Kidney (tissue), 14 donors: ENCODE measurements around the gene SLC6A3. TPM values are rescaled to one million over a fixed set of nuclear protein-coding genes. Genes with fewer than 3 reads are reported as not detected.

Experiments
- DNase-seq, 5 donors: peaks; one replicate each; pipeline ENCODE4 v3.0.0-alpha.2; 2013 to 2020
- FAIRE-seq: peaks from 2 replicates; lab custom pipeline; 2012; peaks lifted over from hg19 to GRCh38; lab: Jason Lieb, UNC
- H3K27ac ChIP-seq, 2 donors: one replicate each; pipeline ENCODE4 v1.7.0; 2013; ENCODE audit warnings: low read depth in 2 of 2, low read length in 2 of 2, inconsistent platforms in 1 of 2
- H3K27me3 ChIP-seq: one replicate; pipeline ENCODE4 v1.7.1; 2013; ENCODE audit warnings: low read length, inconsistent platforms; ENCODE audit not compliant: control insufficient read depth, insufficient read depth
- H3K36me3 ChIP-seq, 3 donors: one replicate each; pipeline versions ENCODE4 v1.7.0 to v1.7.1; 2013; ENCODE audit warnings: low read length in 3 of 3, control low read depth in 1 of 3, inconsistent platforms in 1 of 3; ENCODE audit not compliant: insufficient read depth in 3 of 3, control insufficient read depth in 2 of 3
- H3K4me1 ChIP-seq, 3 donors: one replicate each; pipeline versions ENCODE4 v1.7.0 to v1.7.1; 2013; ENCODE audit warnings: low read length in 3 of 3, inconsistent platforms in 1 of 3, low read depth in 1 of 3; ENCODE audit not compliant: control insufficient read depth in 2 of 3, insufficient read depth in 2 of 3
- H3K4me3 ChIP-seq, 3 donors: one replicate each; pipeline versions ENCODE4 v1.7.0 to v1.8.1; 2013; ENCODE audit warnings: low read length in 3 of 3, control low read depth in 1 of 3, inconsistent platforms in 1 of 3
- H3K9ac ChIP-seq, 3 donors: one replicate each; pipeline versions ENCODE4 v1.7.0 to v1.7.1; 2013; ENCODE audit warnings: low read length in 3 of 3, control low read depth in 1 of 3, inconsistent platforms in 1 of 3
- H3K9me3 ChIP-seq, 3 donors: one replicate each; pipeline versions ENCODE4 v1.7.0 to v1.7.1; 2013; ENCODE audit warnings: low read length in 3 of 3, control low read depth in 1 of 3, inconsistent platforms in 1 of 3; ENCODE audit not compliant: control insufficient read depth in 2 of 3, insufficient read depth in 1 of 3
- intact Hi-C: fragments of 100-400 bp; cut with DNase I; formaldehyde crosslinking; loops from one replicate; pipeline ENCODE4 v1.11.1; 2022
- polyA plus RNA-seq: library from polyadenylated mRNA; stranded (reverse); fragments of 350-450 nt; fragmentation: Illumina TruSeq; extraction: RNeasy Lipid Tissue Mini Kit (QIAGEN cat#74804); gene quantifications from one replicate; pipeline ENCODE4 v1.2.3, GENCODE V29; 2014; ENCODE audit warnings: low read depth, low replicate concordance; ENCODE audit not compliant: insufficient read depth
- total RNA-seq: library from RNA; stranded (reverse); fragmentation: NEBNext Ultra II Directional; extraction: Animal tissue kit (Norgen Biotek cat#: 25700); gene quantifications from one replicate; pipeline ENCODE4 v1.2.1, GENCODE V29; 2021
- TF ChIP-seq, protein P1 (sequence below): IDR thresholded peaks from 3 replicates; pipeline ENCODE4 v1.5.1; 2012; ENCODE audit warnings: mild to moderate bottlenecking, moderate library complexity, borderline replicate concordance; ENCODE audit not compliant: insufficient read depth; ENCODE audit errors: extremely low read depth
- donor health status: control.
- donor health status: control.
- donor health status: control.
- donor health status: control.
- donor health status: control.
- donor health status: DM: yes; HTN: yes; CAD: no.
- donor health status: Normal renal cell carcinoma (clear cell type).

Gene SLC6A3
- total and polyA plus RNA-seq, 2 donors from 2014 or later = 0.09 to 0.54 TPM

DNA sequence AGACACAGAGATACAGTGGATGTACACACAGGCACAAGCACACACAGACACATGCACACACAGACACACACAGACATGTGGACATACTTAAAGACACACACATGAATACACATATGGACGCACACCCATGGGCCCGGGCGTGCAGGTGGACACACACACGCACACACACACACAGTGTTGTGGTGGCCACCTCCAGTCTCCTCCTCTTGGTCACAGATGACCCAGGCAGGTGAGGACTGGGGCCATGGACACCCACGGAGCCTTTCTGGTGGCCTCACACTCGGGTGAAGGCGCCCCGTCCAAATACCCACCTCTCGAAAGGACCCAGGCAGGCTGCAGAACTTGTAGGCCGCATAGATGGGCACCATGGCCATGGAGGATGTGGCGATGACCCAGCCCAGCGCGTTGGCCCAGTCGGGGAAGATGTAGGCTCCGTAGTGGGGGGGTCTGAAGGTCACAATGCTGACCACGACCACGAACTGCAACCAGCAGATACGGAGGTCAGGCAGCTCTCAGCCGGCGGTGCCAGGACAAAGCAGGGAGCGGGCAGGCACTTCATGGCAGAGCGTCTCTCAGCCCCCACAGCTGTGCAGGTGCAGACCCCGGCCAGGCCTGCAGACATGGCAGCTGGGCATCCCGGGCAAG lies 42.5 kb downstream of the SLC6A3 start:
- FAIRE-seq (no peak), DNase-seq (peak in 1 of 5 donors; percentile 43)
- Histone ChIP-seq H3K27me3 (no peaks in the 10 kb centered on the region), H3K4me1 (no peaks in the 10 kb centered on the region), H3K9ac (no peak overlapping the region), H3K27ac (no peak overlapping the region), H3K4me3 (no peak overlapping the region), H3K36me3 (no peaks in the 10 kb centered on the region), H3K9me3 (no peaks in the 10 kb centered on the region)
- intact Hi-C loops = no loop called here
- TF ChIP-seq, protein P1, sequence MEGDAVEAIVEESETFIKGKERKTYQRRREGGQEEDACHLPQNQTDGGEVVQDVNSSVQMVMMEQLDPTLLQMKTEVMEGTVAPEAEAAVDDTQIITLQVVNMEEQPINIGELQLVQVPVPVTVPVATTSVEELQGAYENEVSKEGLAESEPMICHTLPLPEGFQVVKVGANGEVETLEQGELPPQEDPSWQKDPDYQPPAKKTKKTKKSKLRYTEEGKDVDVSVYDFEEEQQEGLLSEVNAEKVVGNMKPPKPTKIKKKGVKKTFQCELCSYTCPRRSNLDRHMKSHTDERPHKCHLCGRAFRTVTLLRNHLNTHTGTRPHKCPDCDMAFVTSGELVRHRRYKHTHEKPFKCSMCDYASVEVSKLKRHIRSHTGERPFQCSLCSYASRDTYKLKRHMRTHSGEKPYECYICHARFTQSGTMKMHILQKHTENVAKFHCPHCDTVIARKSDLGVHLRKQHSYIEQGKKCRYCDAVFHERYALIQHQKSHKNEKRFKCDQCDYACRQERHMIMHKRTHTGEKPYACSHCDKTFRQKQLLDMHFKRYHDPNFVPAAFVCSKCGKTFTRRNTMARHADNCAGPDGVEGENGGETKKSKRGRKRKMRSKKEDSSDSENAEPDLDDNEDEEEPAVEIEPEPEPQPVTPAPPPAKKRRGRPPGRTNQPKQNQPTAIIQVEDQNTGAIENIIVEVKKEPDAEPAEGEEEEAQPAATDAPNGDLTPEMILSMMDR = no peak

DNA sequence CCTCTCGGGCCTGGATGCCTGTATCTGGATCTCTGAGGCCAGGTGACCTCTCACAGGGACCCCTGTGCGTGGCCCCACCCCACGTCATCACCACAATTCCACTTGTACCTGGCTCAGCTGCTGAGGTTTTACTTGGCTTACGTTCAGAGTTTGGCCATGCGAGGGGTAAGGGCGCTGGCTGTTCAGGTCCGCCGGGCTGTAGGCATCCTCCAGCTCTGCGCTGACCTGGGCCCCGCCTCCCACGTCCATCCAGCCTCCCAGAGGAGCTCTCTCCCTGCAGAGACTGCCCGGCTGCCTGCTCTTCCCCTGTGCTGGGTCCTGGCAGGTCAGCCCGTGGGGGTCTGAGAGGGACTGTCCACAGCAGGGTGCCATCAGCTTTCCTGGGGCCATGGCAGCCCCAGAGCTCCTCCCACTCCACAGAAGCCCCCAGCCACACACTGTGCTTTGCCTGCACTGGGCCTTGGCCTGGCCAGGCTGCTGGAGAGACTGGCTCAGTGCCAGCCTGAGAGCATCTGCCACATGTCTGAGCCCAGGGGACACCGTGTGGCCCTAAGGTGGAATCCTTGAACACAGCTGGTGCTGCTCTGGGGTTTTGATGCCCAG lies 43.6 kb downstream of the SLC6A3 start:
- H3K9me3 ChIP-seq = no peaks in the 10 kb centered on the region
- intact Hi-C loops = no loop called here
- TF ChIP-seq, protein P1 = no peak
- no peak overlapping the region for H3K27ac ChIP-seq
- no peaks in the 10 kb centered on the region for H3K27me3 ChIP-seq
- H3K4me1 ChIP-seq = no peaks in the 10 kb centered on the region
- peak in 3 of 5 donors; percentile 13 to 57 (median 25) for DNase-seq
- no peak overlapping the region for H3K4me3 ChIP-seq
- H3K9ac ChIP-seq = no peak overlapping the region
- FAIRE-seq = no peak
- H3K36me3 ChIP-seq = no peaks in the 10 kb centered on the region

DNA sequence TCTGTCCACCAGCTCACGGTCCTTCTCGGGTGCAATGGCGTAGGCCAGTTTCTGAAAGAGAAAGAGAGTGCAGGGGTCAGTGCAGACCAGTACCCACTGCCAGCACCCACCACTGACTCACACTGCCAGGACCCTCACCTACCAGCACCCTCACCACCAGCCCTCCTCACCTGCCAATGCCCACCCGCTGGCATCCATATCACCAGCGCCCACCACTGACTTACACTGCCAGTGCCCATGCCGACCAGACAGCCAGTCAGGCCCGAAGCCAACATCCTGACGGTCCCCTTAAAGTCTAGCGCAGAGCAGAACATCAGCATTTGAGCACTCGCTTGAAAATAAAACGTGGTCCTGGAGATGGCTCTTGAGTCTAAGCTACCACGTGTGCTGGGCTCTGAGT lies 44.3 kb downstream of the SLC6A3 start:
- DNase-seq (peak in 1 of 5 donors; percentile 43), FAIRE-seq (no peak)

More for the DNA sequence above, 44.3 kb downstream of the SLC6A3 start:
- Histone ChIP-seq H3K9me3 (no peaks in the 10 kb centered on the region), H3K9ac (no peak overlapping the region), H3K27me3 (no peaks in the 10 kb centered on the region), H3K4me1 (no peaks in the 10 kb centered on the region), H3K36me3 (no peaks in the 10 kb centered on the region), H3K4me3 (no peak overlapping the region), H3K27ac (no peak overlapping the region)
- TF ChIP-seq, protein P1 = no peak
- intact Hi-C loops = no loop called here
